ENCODE results near the gene KCNK3. TPM values are rescaled to one million over a fixed set of nuclear protein-coding genes. Genes with fewer than 3 reads are reported as not detected.

The KCNK3 gene
- total RNA-seq, 2 donors from 2014 or later: 11.1 to 14.5 TPM

DNA sequence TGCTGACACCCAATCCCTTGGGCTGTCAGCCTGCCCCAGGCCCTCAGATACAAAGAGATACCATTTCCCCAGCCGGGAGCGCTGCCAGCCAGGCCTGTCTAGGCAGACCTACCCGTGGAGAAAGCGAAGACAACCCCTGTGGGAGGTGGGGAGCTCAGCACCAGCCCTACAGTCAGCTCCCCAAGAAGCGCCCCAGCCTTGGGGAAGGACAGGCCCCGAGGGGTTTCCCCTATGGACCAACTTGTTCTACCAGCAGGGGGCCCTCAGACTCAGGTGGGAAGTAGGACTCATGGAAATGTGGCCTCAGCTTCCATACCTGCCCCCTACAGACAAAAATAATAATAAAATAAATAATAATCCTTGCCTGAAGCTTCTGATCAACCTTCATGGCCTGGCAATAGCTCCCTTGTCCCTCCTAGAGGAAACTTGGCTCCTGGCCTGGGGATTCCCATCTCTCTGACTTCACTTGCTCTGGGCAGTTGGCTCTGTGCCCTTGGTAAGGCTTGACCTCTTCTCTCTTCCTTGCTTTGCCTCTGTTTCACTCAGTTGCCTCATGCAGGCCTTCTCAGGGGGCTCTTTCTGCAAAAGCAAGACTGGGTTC, 78.6 kb downstream of the KCNK3 start:
- no peaks in the 10 kb centered on the region for H3K27me3 ChIP-seq (replicated peaks; ENCODE audit: insufficient read depth)
- 11% methylated on average over 6 of the region's 6 CpGs for WGBS
- TF ChIP-seq POLR2AphosphoS5 (IDR thresholded peaks at IDR 0.05): no peak
- TF ChIP-seq CTCF (IDR thresholded peaks at IDR 0.05): peak in 3 of 4 experiments; percentile 17 to 36 (median 27)
- no peak overlapping the region for H3K4me3 ChIP-seq
- peak overlapping the region; percentile 75 to 83 for H3K27ac ChIP-seq
- peak; percentile 73 for DNase-seq (ENCODE audit: low spot score)
- H3K9me3 ChIP-seq: no peaks in the 10 kb centered on the region
- peaks cover 29% of the 10 kb centered on the region for H3K4me1 ChIP-seq (replicated peaks)
- peaks cover 0 to 10% of the 10 kb centered on the region in 2 donors for H3K36me3 ChIP-seq
- intact Hi-C loops (cut with DNase I): no loop called here

DNA sequence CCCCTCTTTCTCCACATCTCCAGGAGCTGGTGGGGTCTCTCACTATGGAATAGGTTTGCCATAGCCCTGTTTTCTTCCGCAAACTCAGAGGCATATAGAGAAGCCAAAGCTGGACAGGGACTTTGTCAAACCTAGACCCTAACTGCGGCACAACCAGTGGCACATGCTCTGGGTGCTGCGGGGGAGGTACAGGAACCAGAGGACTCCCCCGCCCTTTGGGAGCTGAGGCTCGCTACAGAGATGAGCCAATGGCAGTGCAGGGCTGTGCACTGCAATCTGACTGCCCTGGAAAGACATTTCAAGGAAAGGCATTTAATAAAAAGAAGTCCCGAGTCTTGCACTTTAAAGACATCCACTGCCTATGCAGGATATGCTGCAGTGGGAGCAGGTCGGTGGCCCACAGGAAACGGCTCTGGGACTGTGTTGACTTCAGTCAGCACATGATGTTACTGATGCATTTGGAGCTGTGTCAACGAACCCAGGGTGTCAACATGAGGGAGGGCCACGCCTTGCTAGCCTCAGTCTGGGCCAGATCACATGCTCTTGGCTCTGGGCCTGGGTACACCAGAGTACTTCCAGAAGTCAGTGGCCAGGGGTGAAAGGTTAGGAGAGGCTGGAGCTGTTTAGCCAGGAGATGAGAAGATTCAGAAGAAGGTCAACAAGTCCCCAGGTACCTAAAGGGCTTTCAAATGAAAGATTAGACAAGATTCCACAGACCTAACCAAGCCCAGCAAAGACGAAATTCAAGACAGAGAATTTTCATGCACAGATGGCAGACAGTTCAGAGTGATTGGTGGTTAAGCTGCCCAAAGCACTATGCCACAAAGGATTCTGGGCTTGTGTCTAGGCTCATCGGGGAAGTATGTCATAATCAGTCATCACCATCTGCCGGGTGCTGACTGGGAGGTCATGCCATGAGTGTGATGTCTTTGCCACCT, 79.8 kb downstream of the KCNK3 start:
- 42% methylated on average over 13 of the region's 13 CpGs for WGBS
- Histone ChIP-seq H3K36me3 (peaks cover 0 to 14% of the 10 kb centered on the region in 2 donors), H3K9me3 (no peaks in the 10 kb centered on the region), H3K4me1 (replicated peaks) (peaks cover 29% of the 10 kb centered on the region), H3K4me3 (no peak overlapping the region), H3K27ac (peak overlapping the region; percentile 75 to 83), H3K27me3 (replicated peaks; ENCODE audit: insufficient read depth) (no peaks in the 10 kb centered on the region)
- DNase-seq (ENCODE audit: low spot score): peak; percentile 95
- intact Hi-C loops (cut with DNase I): no loop called here
- TF ChIP-seq POLR2A (IDR thresholded peaks at IDR 0.05) (peak; percentile 30), CTCF (IDR thresholded peaks at IDR 0.05) (no peak), POLR2AphosphoS5 (IDR thresholded peaks at IDR 0.05) (peak; percentile 99)

GRCh38 chr2:26776195-26776800, 83.8 kb downstream of the KCNK3 start:
- Histone ChIP-seq H3K36me3 (peaks cover 0 to 14% of the 10 kb centered on the region in 2 donors), H3K4me3 (no peak overlapping the region), H3K27ac (no peak overlapping the region), H3K4me1 (replicated peaks) (peaks cover 9% of the 10 kb centered on the region), H3K27me3 (replicated peaks; ENCODE audit: insufficient read depth) (no peaks in the 10 kb centered on the region), H3K9me3 (no peaks in the 10 kb centered on the region)
- DNase-seq (ENCODE audit: low spot score): no peak
- TF ChIP-seq POLR2AphosphoS5 (IDR thresholded peaks at IDR 0.05) (no peak), POLR2A (IDR thresholded peaks at IDR 0.05) (no peak), CTCF (IDR thresholded peaks at IDR 0.05) (no peak)
- intact Hi-C loops (cut with DNase I): no loop called here
- 92% methylated on average over 5 of the region's 5 CpGs for WGBS

GRCh38 chr2:26778098-26778497, 85.6 kb downstream of the KCNK3 start:
- intact Hi-C loops (cut with DNase I): no loop called here
- no peaks in the 10 kb centered on the region for H3K4me1 ChIP-seq (replicated peaks)
- no peaks in the 10 kb centered on the region for H3K27me3 ChIP-seq (replicated peaks; ENCODE audit: insufficient read depth)
- no peak for DNase-seq (ENCODE audit: low spot score)
- no peak overlapping the region for H3K4me3 ChIP-seq
- H3K36me3 ChIP-seq: peaks cover 0 to 14% of the 10 kb centered on the region in 2 donors
- H3K27ac ChIP-seq: no peak overlapping the region
- 96% methylated on average over 18 of the region's 18 CpGs for WGBS
- TF ChIP-seq CTCF (IDR thresholded peaks at IDR 0.05) (no peak), POLR2AphosphoS5 (IDR thresholded peaks at IDR 0.05) (no peak), POLR2A (IDR thresholded peaks at IDR 0.05) (no peak)
- no peaks in the 10 kb centered on the region for H3K9me3 ChIP-seq
